PC-9 (cell line): Measurements from ENCODE around the gene FOSL2. TPM values are rescaled to one million over a fixed set of nuclear protein-coding genes. Genes with fewer than 3 reads are reported as not detected.

Source experiments
- BruUV-seq: library from RNA; stranded (reverse); fragments of 400-500 nt; replicated peaks from 2 replicates; lab custom pipeline; 2021; lab: Mats Ljungman, UMichigan
- CTCF ChIA-PET: fragments of 300-600 bp; sonication (Branson Sonifier 250); formaldehyde crosslinking; loops from one replicate; lab custom pipeline; 2022; ENCODE audit warnings: antibody characterized with exemption; lab: Charles Lee
- POLR2A ChIA-PET: fragments of 300-600 bp; sonication (Branson Sonifier 250); formaldehyde crosslinking; loops from one replicate; lab custom pipeline; 2022; ENCODE audit warnings: antibody characterized with exemption; ENCODE audit not compliant: unreplicated experiment; lab: Charles Lee
- DNase-seq, 2 experiments: peaks; one replicate each; pipeline versions ENCODE4 v3.0.0 to v3.0.0-alpha.2; 2015 to 2022; ENCODE audit warnings: mixed read lengths in 1 of 2
- H2AFZ ChIP-seq: fragments of 200-600 bp; sonication (generic); 2 replicates; pipeline ENCODE4 v1.8.1; 2017; ENCODE audit warnings: antibody characterized with exemption
- H3F3A ChIP-seq: fragments of 200-600 bp; sonication (generic); 2 replicates; pipeline ENCODE4 v1.8.1; 2017; ENCODE audit warnings: antibody characterized with exemption, mild to moderate bottlenecking, low read depth; ENCODE audit not compliant: insufficient read depth
- H3K27ac ChIP-seq: fragments of 200-600 bp; sonication (generic); 2 replicates; pipeline ENCODE4 v1.6.1; 2016; ENCODE audit warnings: mixed run types
- H3K27me3 ChIP-seq: fragments of 200-600 bp; sonication (generic); 2 replicates; pipeline ENCODE4 v1.6.1; 2016; ENCODE audit warnings: low read depth, mixed run types; ENCODE audit not compliant: insufficient read depth
- H3K36me3 ChIP-seq: fragments of 200-600 bp; sonication (generic); 2 replicates; pipeline ENCODE4 v1.6.1; 2016; ENCODE audit warnings: low read depth, mixed run types
- H3K4me1 ChIP-seq: fragments of 200-600 bp; sonication (generic); replicated peaks from 2 replicates; pipeline ENCODE4 v1.6.1; 2016; ENCODE audit warnings: mixed run types; ENCODE audit not compliant: insufficient read depth
- H3K4me2 ChIP-seq: fragments of 200-600 bp; sonication (generic); 2 replicates; pipeline ENCODE4 v1.6.1; 2017; ENCODE audit warnings: mixed run types
- H3K4me3 ChIP-seq: fragments of 200-600 bp; sonication (generic); 2 replicates; pipeline ENCODE4 v1.6.1; 2016; ENCODE audit warnings: mixed run types
- H3K79me2 ChIP-seq: fragments of 200-600 bp; sonication (generic); 2 replicates; pipeline ENCODE4 v1.6.1; 2017; ENCODE audit warnings: low read depth, mixed run types
- H3K9me2 ChIP-seq: fragments of 200-600 bp; sonication (generic); 2 replicates; pipeline ENCODE4 v1.8.1; 2017; ENCODE audit warnings: mild to moderate bottlenecking; ENCODE audit not compliant: insufficient read depth
- H3K9me3 ChIP-seq: fragments of 200-600 bp; sonication (generic); 2 replicates; pipeline ENCODE4 v1.8.1; 2016; ENCODE audit warnings: low read depth; ENCODE audit not compliant: insufficient read depth
- H4K20me1 ChIP-seq: fragments of 200-600 bp; sonication (generic); 2 replicates; pipeline ENCODE4 v1.8.1; 2017; ENCODE audit not compliant: insufficient read depth
- CTCF ChIP-seq: fragments of 200-600 bp; sonication (generic); conservative IDR thresholded peaks from 2 replicates; pipeline ENCODE4 v1.6.1; 2017; ENCODE audit warnings: mixed run types, antibody characterized with exemption, mild to moderate bottlenecking, moderate library complexity
- EZH2 ChIP-seq: fragments of 200-600 bp; sonication (generic); IDR thresholded peaks from 2 replicates; pipeline ENCODE4 v1.8.0; 2017; ENCODE audit warnings: antibody characterized with exemption, low read depth
- intact Hi-C: fragments of 100-400 bp; cut with micrococcal nuclease; formaldehyde crosslinking; loops from one replicate; pipeline ENCODE4 v1.10.0; 2022; ENCODE audit not compliant: unreplicated experiment
- total RNA-seq: library from RNA; stranded (reverse); gene quantifications from 2 replicates; pipeline ENCODE4 v1.2.3, GENCODE V29; 2021

Gene FOSL2
- total RNA-seq, 1 experiment from 2014 or later = 60.0 TPM

- BruUV-seq = no TSS peak
- Histone ChIP-seq H4K20me1 (no peaks in the 10 kb centered on the region), H3K9me2 (no peaks in the 10 kb centered on the region), H3K79me2 (no peaks in the 10 kb centered on the region), H3K36me3 (no peaks in the 10 kb centered on the region), H3K4me1 (peaks cover 76% of the 10 kb centered on the region), H3K4me3 (no peak overlapping the region), H3K4me2 (no peak overlapping the region), H2AFZ (no peak overlapping the region), H3K27me3 (no peaks in the 10 kb centered on the region), H3F3A (peaks cover 55% of the 10 kb centered on the region), H3K9me3 (no peaks in the 10 kb centered on the region), H3K27ac (no peak overlapping the region)
- intact Hi-C loops = no loop called here
- ChIA-PET CTCF (no interaction called here), POLR2A (no interaction called here)
- DNase-seq = no peak
- TF ChIP-seq EZH2 (no peak), CTCF (no peak)
Measured at GRCh38 chr2:28363686-28364280, 28.9 kb upstream of the FOSL2 start.

GRCh38 chr2:28364610-28365009 lies 28.0 kb upstream of the FOSL2 start:
- Histone ChIP-seq H3K27me3 (no peaks in the 10 kb centered on the region), H3K4me3 (no peak overlapping the region), H3F3A (peaks cover 50% of the 10 kb centered on the region), H3K79me2 (no peaks in the 10 kb centered on the region), H2AFZ (no peak overlapping the region), H3K9me3 (no peaks in the 10 kb centered on the region), H3K27ac (no peak overlapping the region), H3K36me3 (no peaks in the 10 kb centered on the region), H3K4me1 (peaks cover 76% of the 10 kb centered on the region), H3K4me2 (no peak overlapping the region), H4K20me1 (no peaks in the 10 kb centered on the region), H3K9me2 (no peaks in the 10 kb centered on the region)
- intact Hi-C loops = no loop called here
- ChIA-PET POLR2A (no interaction called here), CTCF (no interaction called here)
- no peak for DNase-seq
- BruUV-seq = no TSS peak
- TF ChIP-seq EZH2 = no peak
- no peak for TF ChIP-seq CTCF

- CTCF ChIA-PET = no interaction called here
Measured at GRCh38 chr2:28365158-28365557, 27.5 kb upstream of the FOSL2 start.

More at GRCh38 chr2:28365158-28365557, 27.5 kb upstream of the FOSL2 start:
- H2AFZ ChIP-seq = no peak overlapping the region
- H3K9me3 ChIP-seq = no peaks in the 10 kb centered on the region
- H3K4me2 ChIP-seq = peak overlapping the region; percentile 72; the same call in 1 of the 2 replicates
- POLR2A ChIA-PET = no interaction called here
- intact Hi-C loops = no loop called here
- no peaks in the 10 kb centered on the region for H3K36me3 ChIP-seq
- H3K4me3 ChIP-seq = no peak overlapping the region
- no peaks in the 10 kb centered on the region for H4K20me1 ChIP-seq
- peak overlapping the region; percentile 90 for H3K27ac ChIP-seq
- TF ChIP-seq EZH2 (no peak), CTCF (no peak)
- peaks cover 48% of the 10 kb centered on the region for H3F3A ChIP-seq
- no peaks in the 10 kb centered on the region for H3K9me2 ChIP-seq
- H3K79me2 ChIP-seq = no peaks in the 10 kb centered on the region
- peaks cover 76% of the 10 kb centered on the region for H3K4me1 ChIP-seq
- no TSS peak for BruUV-seq
- no peak for DNase-seq
- H3K27me3 ChIP-seq = no peaks in the 10 kb centered on the region
